B cell (primary cell): ENCODE results near the gene HSD11B1. TPM values are rescaled to one million over a fixed set of nuclear protein-coding genes. Genes with fewer than 3 reads are reported as not detected.

ENCODE experiments used
- ATAC-seq: fragments of 200-7000 bp; cut with Tn5 transposase; one replicate; pipeline ENCODE4 v1.10.0; 2021; ENCODE audit warnings: low read depth, mild to moderate bottlenecking, moderate number of reproducible peaks, moderate library complexity
- CTCF ChIA-PET: fragments of 350-600 bp; sonication (Branson Sonifier 250); formaldehyde crosslinking; loops from one replicate; lab custom pipeline; 2021; ENCODE audit warnings: antibody characterized with exemption, inconsistent platforms; lab: Charles Lee
- POLR2A ChIA-PET: fragments of 350-600 bp; sonication (Branson Sonifier 250); formaldehyde crosslinking; loops from one replicate; lab custom pipeline; 2021; ENCODE audit warnings: antibody characterized with exemption; lab: Charles Lee
- DNase-seq: peaks from one replicate; pipeline ENCODE4 v3.0.0; 2013
- H2AFZ ChIP-seq: 2 replicates; pipeline ENCODE4 v1.6.1; 2012; ENCODE audit warnings: mild to moderate bottlenecking, low read depth, low read length; ENCODE audit not compliant: insufficient read depth, poor library complexity, severe bottlenecking
- H3K27ac ChIP-seq, 2 donors: 1 replicate in 1 of 2; 2 replicates in 1 of 2; pipeline ENCODE4 v1.5.1; 2012 to 2013; ENCODE audit warnings: low read length in 2 of 2, mild to moderate bottlenecking in 2 of 2, moderate library complexity in 1 of 2
- H3K27me3 ChIP-seq, 4 experiments: fragments of 200-600 bp in 1 of 4; sonication (generic) in 1 of 4; replicated peaks in 1 of 4; 1 replicate in 2 of 4; 2 replicates in 2 of 4; pipeline versions ENCODE4 v1.6.1 to v1.7.0; 2013 to 2016; ENCODE audit warnings: low read length in 3 of 4, mild to moderate bottlenecking in 2 of 4, mixed read lengths in 1 of 4, moderate library complexity in 1 of 4; ENCODE audit not compliant: insufficient read depth in 4 of 4, control insufficient read depth in 3 of 4; ENCODE audit errors: control extremely low read depth in 1 of 4
- H3K36me3 ChIP-seq, 2 experiments: replicated peaks in 1 of 2; 1 replicate in 1 of 2; 2 replicates in 1 of 2; pipeline versions ENCODE4 v1.6.1 to v1.7.1; 2013; ENCODE audit warnings: low read length in 1 of 2; ENCODE audit not compliant: insufficient read depth in 2 of 2, control insufficient read depth in 1 of 2; ENCODE audit errors: control extremely low read depth in 1 of 2, extremely low read depth in 1 of 2
- H3K4me1 ChIP-seq, 2 donors: fragments of 200-600 bp in 1 of 2; sonication (generic) in 1 of 2; 1 replicate in 1 of 2; 2 replicates in 1 of 2; pipeline versions ENCODE4 v1.5.1 to v1.6.1; 2013 to 2017; ENCODE audit warnings: low read length in 2 of 2; ENCODE audit not compliant: control insufficient read depth in 2 of 2, insufficient read depth in 2 of 2
- H3K4me2 ChIP-seq: replicated peaks from 2 replicates; pipeline ENCODE3; 2012; ENCODE audit warnings: mild to moderate bottlenecking, low read depth, low read length; ENCODE audit not compliant: poor library complexity, severe bottlenecking
- H3K4me3 ChIP-seq, 5 experiments: fragments of 200-600 bp in 1 of 5; sonication (generic) in 1 of 5; 1 replicate in 3 of 5; 2 replicates in 2 of 5; pipeline versions ENCODE4 v1.5.1 to v1.7.0; 2011 to 2016; ENCODE audit warnings: low read length in 4 of 5, mild to moderate bottlenecking in 4 of 5, low read depth in 2 of 5, control low read depth in 1 of 5, moderate library complexity in 1 of 5; ENCODE audit not compliant: insufficient read depth in 1 of 5; ENCODE audit errors: control extremely low read depth in 1 of 5, extremely low read depth in 1 of 5
- H3K79me2 ChIP-seq: fragments of 200-600 bp; sonication (generic); one replicate; pipeline ENCODE4 v1.6.0; 2016; ENCODE audit warnings: low read length; ENCODE audit not compliant: control insufficient read depth, insufficient read depth
- H3K9ac ChIP-seq: fragments of 200-600 bp; sonication (generic); 2 replicates; pipeline ENCODE4 v1.6.1; 2017; ENCODE audit warnings: mild to moderate bottlenecking, low read length, moderate library complexity
- H3K9me3 ChIP-seq, 3 donors: one replicate each; pipeline versions ENCODE4 v1.6.1 to v1.7.1; 2013; ENCODE audit warnings: low read length in 2 of 3; ENCODE audit not compliant: control insufficient read depth in 2 of 3, insufficient read depth in 1 of 3; ENCODE audit errors: control extremely low read depth in 1 of 3
- H4K20me1 ChIP-seq: 2 replicates; pipeline ENCODE4 v1.6.0; 2012; ENCODE audit warnings: mild to moderate bottlenecking, low read length; ENCODE audit not compliant: insufficient read depth, control insufficient read depth, poor library complexity, severe bottlenecking
- H3K27ac Mint-ChIP-seq: one replicate; pipeline ENCODE4 v1.8.0; 2021; ENCODE audit warnings: mixed read lengths
- H3K27me3 Mint-ChIP-seq: one replicate; pipeline ENCODE4 v1.8.0; 2021; ENCODE audit warnings: mixed read lengths
- H3K4me1 Mint-ChIP-seq: one replicate; pipeline ENCODE4 v1.8.0; 2021; ENCODE audit warnings: mixed read lengths
- H3K4me3 Mint-ChIP-seq: one replicate; pipeline ENCODE4 v1.8.0; 2021; ENCODE audit warnings: mixed read lengths
- H3K9me3 Mint-ChIP-seq: one replicate; pipeline ENCODE4 v1.8.0; 2022; ENCODE audit warnings: mixed read lengths; ENCODE audit not compliant: insufficient read depth
- EZH2 ChIP-seq: IDR thresholded peaks from 2 replicates; pipeline ENCODE4 v1.6.1; 2012; ENCODE audit warnings: borderline replicate concordance, low read depth, mild to moderate bottlenecking, moderate library complexity, low read length; ENCODE audit not compliant: insufficient read depth, poor library complexity, severe bottlenecking
- WGBS: methylation state at CpG from one replicate; pipeline ENCODE4 v1.1.5; 2013; ENCODE audit warnings: missing lambda C conversion rate; ENCODE audit not compliant: insufficient coverage; 5-methylcytosine and 5-hydroxymethylcytosine counted together
- intact Hi-C: fragments of 100-400 bp; cut with micrococcal nuclease; formaldehyde crosslinking; loops from one replicate; pipeline ENCODE4 v1.10.0; 2022
- polyA plus RNA-seq: library from polyadenylated mRNA; depleted of rRNA; stranded (reverse); fragments of >200 nt; gene quantifications from 2 replicates; pipeline ENCODE4 v1.2.3, GENCODE V29; 2012
- total RNA-seq, 2 donors: library from RNA; stranded (reverse); fragments of 120-200 nt in 1 of 2; gene quantifications; 1 replicate in 1 of 2; 2 replicates in 1 of 2; pipeline versions ENCODE4 v1.2.3 to v1.2.4, GENCODE V29; 2013 to 2022
- TF ChIP-seq, protein P1 (sequence below): fragments of 200-600 bp; IDR thresholded peaks from one replicate; pipeline ENCODE4 v1.8.0; 2022; ENCODE audit warnings: antibody characterized with exemption, mild to moderate bottlenecking

The HSD11B1 gene
- total and polyA plus RNA-seq, 2 donors (not counting 1 experiment from before 2014, with no cell fraction given) = not detected

DNA sequence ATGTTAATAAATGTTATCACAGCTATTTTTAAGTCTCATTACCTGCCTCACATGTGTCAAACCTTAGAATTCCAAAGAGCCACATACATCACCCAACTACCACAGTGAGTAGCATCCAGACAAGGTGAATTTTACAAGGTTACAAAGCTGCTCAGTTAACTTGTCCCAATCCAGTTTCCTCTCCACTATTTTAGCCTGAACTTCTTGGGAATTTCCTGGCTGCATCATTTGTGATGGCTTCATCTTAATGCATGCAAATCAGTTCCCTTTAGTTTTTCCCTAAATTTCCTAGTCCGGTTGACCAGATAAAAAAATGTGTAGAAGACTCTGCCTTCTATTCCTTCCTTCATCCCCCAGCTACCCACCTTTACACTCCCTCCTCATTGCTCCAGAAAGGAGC, 50.6 kb downstream of the HSD11B1 start:
- H3K4me3 Mint-ChIP-seq = peak overlapping the region; percentile 92
- POLR2A ChIA-PET = interaction anchor here (0.9 to 4.0 kb wide), 6 partner anchors 13 to 1674 kb away, joined by 3 to 40 read pairs (median 6); partner anchors contain the start of genes C1orf74, IRF6 and UTP25
- Histone ChIP-seq H3K4me3 (peak overlapping the region in 2 of 5 experiments; percentile 59 to 80), H3K9me3 (no peaks in the 10 kb centered on the region), H3K36me3 (peaks cover 2 to 24% of the 10 kb centered on the region in 2 experiments), H3K4me2 (peak overlapping the region; percentile 72), H3K27me3 (no peaks in the 10 kb centered on the region), H3K79me2 (peaks cover 50% of the 10 kb centered on the region), H2AFZ (peak overlapping the region; percentile 68), H4K20me1 (peaks cover 26% of the 10 kb centered on the region), H3K9ac (peak overlapping the region; percentile 84), H3K4me1 (peaks cover 62 to 79% of the 10 kb centered on the region in 2 donors), H3K27ac (peak overlapping the region; percentile 67 to 86)
- peak overlapping the region; percentile 95 for H3K27ac Mint-ChIP-seq
- intact Hi-C loops = loop anchor here (10.0 kb wide), 1 partner anchor 80 kb away; the partner anchor contains the start of gene G0S2
- TF ChIP-seq, protein P1, sequence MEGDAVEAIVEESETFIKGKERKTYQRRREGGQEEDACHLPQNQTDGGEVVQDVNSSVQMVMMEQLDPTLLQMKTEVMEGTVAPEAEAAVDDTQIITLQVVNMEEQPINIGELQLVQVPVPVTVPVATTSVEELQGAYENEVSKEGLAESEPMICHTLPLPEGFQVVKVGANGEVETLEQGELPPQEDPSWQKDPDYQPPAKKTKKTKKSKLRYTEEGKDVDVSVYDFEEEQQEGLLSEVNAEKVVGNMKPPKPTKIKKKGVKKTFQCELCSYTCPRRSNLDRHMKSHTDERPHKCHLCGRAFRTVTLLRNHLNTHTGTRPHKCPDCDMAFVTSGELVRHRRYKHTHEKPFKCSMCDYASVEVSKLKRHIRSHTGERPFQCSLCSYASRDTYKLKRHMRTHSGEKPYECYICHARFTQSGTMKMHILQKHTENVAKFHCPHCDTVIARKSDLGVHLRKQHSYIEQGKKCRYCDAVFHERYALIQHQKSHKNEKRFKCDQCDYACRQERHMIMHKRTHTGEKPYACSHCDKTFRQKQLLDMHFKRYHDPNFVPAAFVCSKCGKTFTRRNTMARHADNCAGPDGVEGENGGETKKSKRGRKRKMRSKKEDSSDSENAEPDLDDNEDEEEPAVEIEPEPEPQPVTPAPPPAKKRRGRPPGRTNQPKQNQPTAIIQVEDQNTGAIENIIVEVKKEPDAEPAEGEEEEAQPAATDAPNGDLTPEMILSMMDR = no peak
- TF ChIP-seq EZH2 = no peak
- CTCF ChIA-PET = interaction anchor here (0.9 to 3.5 kb wide), 8 partner anchors 11 to 185 kb away, joined by 3 to 14 read pairs (median 6); partner anchors contain the start of genes C1orf74 and UTP25
- DNase-seq (no peak), ATAC-seq (no peak)
- no CpG with 5 or more reads among the region's 1 CpG for WGBS
- no peaks in the 10 kb centered on the region for H3K27me3 Mint-ChIP-seq
- H3K4me1 Mint-ChIP-seq = peaks cover 66% of the 10 kb centered on the region
- no peaks in the 10 kb centered on the region for H3K9me3 Mint-ChIP-seq
